ENCODE results near the gene SPATA31D1. TPM values are rescaled to one million over a fixed set of nuclear protein-coding genes. Genes with fewer than 3 reads are reported as not detected.

Gene SPATA31D1
- total RNA-seq, 1 experiment from 2014 or later: not detected

- Histone ChIP-seq H2BK20ac (ENCODE audit: low read depth, low read length, poor library complexity, severe bottlenecking) (no peak overlapping the region), H3K27ac (ENCODE audit: insufficient read length, low read depth, low read length) (no peak overlapping the region), H3K56ac (ENCODE audit: insufficient read length, low read depth, low read length) (no peak overlapping the region), H3K9me3 (ENCODE audit: control insufficient read depth, low read depth, low read length) (no peaks in the 10 kb centered on the region), H4K8ac (replicated peaks; ENCODE audit: insufficient read length, low read depth, low read length) (no peak overlapping the region), H3K4me1 (ENCODE audit: insufficient read depth, low read length) (no peaks in the 10 kb centered on the region), H3K4me2 (ENCODE audit: insufficient read depth, insufficient read length, low read length) (no peak overlapping the region), H2BK5ac (ENCODE audit: insufficient read length, low read length) (no peak overlapping the region), H4K91ac (ENCODE audit: insufficient read length, low read depth, low read length) (no peak overlapping the region), H4K5ac (ENCODE audit: insufficient read length, low read depth, low read length) (no peak overlapping the region), H2BK15ac (ENCODE audit: low read depth, low read length) (no peak overlapping the region), H3K23ac (ENCODE audit: insufficient read length, low read depth, low read length) (no peak overlapping the region), H3K14ac (ENCODE audit: insufficient read depth, low read length) (no peak overlapping the region), H4K20me1 (ENCODE audit: control insufficient read depth, insufficient read depth, insufficient read length) (no peaks in the 10 kb centered on the region), H2BK120ac (ENCODE audit: low read depth, low read length, poor library complexity, severe bottlenecking) (no peak overlapping the region), H3K79me2 (ENCODE audit: insufficient read depth, low read length) (no peaks in the 10 kb centered on the region), H2BK12ac (ENCODE audit: insufficient read length, low read depth, low read length) (no peak overlapping the region), H2AK5ac (ENCODE audit: insufficient read length, low read length) (no peak overlapping the region), H3K4ac (ENCODE audit: low read depth, low read length) (no peak overlapping the region), H2AFZ (ENCODE audit: low read length) (no peak overlapping the region), H3K9ac (ENCODE audit: extremely low read depth, insufficient read length, low read length) (no peak overlapping the region), H3K79me1 (ENCODE audit: insufficient read depth, low read depth, low read length, poor library complexity, severe bottlenecking) (no peaks in the 10 kb centered on the region), H3K27me3 (ENCODE audit: insufficient read depth, low read length) (no peaks in the 10 kb centered on the region), H3K23me2 (ENCODE audit: insufficient read length, low read depth, low read length, poor library complexity, severe bottlenecking) (no peaks in the 10 kb centered on the region), H3K18ac (ENCODE audit: insufficient read length, low read depth, low read length) (no peak overlapping the region), H3T11ph (ENCODE audit: low read length) (no peak overlapping the region)
- H3K27me3 Mint-ChIP-seq (ENCODE audit: low read depth): no peaks in the 10 kb centered on the region; the same call in 1 of the 2 replicates
- H3K27ac Mint-ChIP-seq: no peak overlapping the region
- no CpG with 5 or more reads among the region's 11 CpGs for WGBS (ENCODE audit: extremely low coverage, insufficient read length, low lambda C conversion rate)
- H3K4me1 Mint-ChIP-seq: no peaks in the 10 kb centered on the region
- H3K36me3 Mint-ChIP-seq (ENCODE audit: insufficient read depth in 1 of 3, low read depth in 3 of 3): peaks cover 0 to 1% (median 0%) of the 10 kb centered on the region in 3 experiments; a peak in 1 of 7 replicates
- peak; percentile 43 for DNase-seq
- TF ChIP-seq, protein P1, sequence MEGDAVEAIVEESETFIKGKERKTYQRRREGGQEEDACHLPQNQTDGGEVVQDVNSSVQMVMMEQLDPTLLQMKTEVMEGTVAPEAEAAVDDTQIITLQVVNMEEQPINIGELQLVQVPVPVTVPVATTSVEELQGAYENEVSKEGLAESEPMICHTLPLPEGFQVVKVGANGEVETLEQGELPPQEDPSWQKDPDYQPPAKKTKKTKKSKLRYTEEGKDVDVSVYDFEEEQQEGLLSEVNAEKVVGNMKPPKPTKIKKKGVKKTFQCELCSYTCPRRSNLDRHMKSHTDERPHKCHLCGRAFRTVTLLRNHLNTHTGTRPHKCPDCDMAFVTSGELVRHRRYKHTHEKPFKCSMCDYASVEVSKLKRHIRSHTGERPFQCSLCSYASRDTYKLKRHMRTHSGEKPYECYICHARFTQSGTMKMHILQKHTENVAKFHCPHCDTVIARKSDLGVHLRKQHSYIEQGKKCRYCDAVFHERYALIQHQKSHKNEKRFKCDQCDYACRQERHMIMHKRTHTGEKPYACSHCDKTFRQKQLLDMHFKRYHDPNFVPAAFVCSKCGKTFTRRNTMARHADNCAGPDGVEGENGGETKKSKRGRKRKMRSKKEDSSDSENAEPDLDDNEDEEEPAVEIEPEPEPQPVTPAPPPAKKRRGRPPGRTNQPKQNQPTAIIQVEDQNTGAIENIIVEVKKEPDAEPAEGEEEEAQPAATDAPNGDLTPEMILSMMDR (conservative IDR thresholded peaks at IDR 0.05): peak; percentile 27; the same call in 1 of the 3 replicates
- H3K4me3 Mint-ChIP-seq: no peak overlapping the region
- H3K9me3 Mint-ChIP-seq: peaks cover 0 to 2% of the 10 kb centered on the region in 2 experiments; a peak in 3 of 5 replicates
Observed at GRCh38 chr9:81976351-81976750, 12.2 kb upstream of the SPATA31D1 start.

All from H9 (cell line).